H1 (cell line): ENCODE results near the gene METTL9. TPM values are rescaled to one million over a fixed set of nuclear protein-coding genes. Genes with fewer than 3 reads are reported as not detected.
"Not testable (repeated sequence)": the region's sequence is repeated elsewhere in the genome, so short reads cannot be mapped to it uniquely, and the experiment has no call there.

Experiments
- CTCF ChIA-PET: fragments of 300-600 bp; sonication (Branson Sonifier 250); formaldehyde crosslinking; loops from one replicate; lab custom pipeline; 2021; ENCODE audit not compliant: partially characterized antibody; lab: Charles Lee
- POLR2A ChIA-PET: fragments of 300-600 bp; sonication (Branson Sonifier 250); formaldehyde crosslinking; loops from one replicate; lab custom pipeline; 2021; ENCODE audit warnings: inconsistent platforms; ENCODE audit not compliant: partially characterized antibody; lab: Charles Lee
- DNase-seq, 2 experiments: peaks; one replicate each; pipeline versions ENCODE4 v3.0.0 to v3.0.0-alpha.2; 2010 to 2022; ENCODE audit warnings: low spot score in 2 of 2, low read depth in 1 of 2, mixed read lengths in 1 of 2
- FAIRE-seq: peaks from 2 replicates; lab custom pipeline; 2011; peaks lifted over from hg19 to GRCh38; lab: Jason Lieb, UNC
- H2AFZ ChIP-seq: 2 replicates; pipeline ENCODE4 v1.8.1; 2012; ENCODE audit warnings: low read length, inconsistent platforms
- H2AK5ac ChIP-seq: 2 replicates; pipeline ENCODE4 v1.6.1; 2013; ENCODE audit warnings: low read depth, low read length
- H2BK120ac ChIP-seq: replicated peaks from 2 replicates; pipeline ENCODE3; 2013; ENCODE audit warnings: low read depth, low read length, inconsistent platforms
- H2BK12ac ChIP-seq: 2 replicates; pipeline ENCODE4 v1.6.1; 2013; ENCODE audit warnings: low read depth, low read length
- H2BK15ac ChIP-seq: 2 replicates; pipeline ENCODE4 v1.6.1; 2013; ENCODE audit warnings: low read length
- H2BK20ac ChIP-seq: 2 replicates; pipeline ENCODE4 v1.6.1; 2013; ENCODE audit warnings: low read length
- H2BK5ac ChIP-seq: 2 replicates; pipeline ENCODE4 v1.6.1; 2013; ENCODE audit warnings: low read depth, low read length
- H3K14ac ChIP-seq: 2 replicates; pipeline ENCODE4 v1.6.1; 2013; ENCODE audit warnings: inconsistent platforms; ENCODE audit not compliant: insufficient read length
- H3K18ac ChIP-seq: 2 replicates; pipeline ENCODE4 v1.6.1; 2013; ENCODE audit warnings: low read length; ENCODE audit errors: extremely low read depth
- H3K23ac ChIP-seq: 2 replicates; pipeline ENCODE4 v1.6.1; 2013; ENCODE audit warnings: inconsistent platforms; ENCODE audit not compliant: insufficient read length
- H3K23me2 ChIP-seq: 2 replicates; pipeline ENCODE4 v1.6.1; 2013; ENCODE audit warnings: low read depth, low read length
- H3K27ac ChIP-seq: 2 replicates; pipeline ENCODE4 v1.6.1; 2011; ENCODE audit warnings: low read depth, low read length, inconsistent platforms
- H3K27me3 ChIP-seq, 4 experiments: replicated peaks in 1 of 4; 1 replicate in 1 of 4; 2 replicates in 3 of 4; pipeline versions ENCODE4 v1.6.1 to v1.8.1; 2011 to 2013; ENCODE audit warnings: low read length in 3 of 4, mild to moderate bottlenecking in 3 of 4, inconsistent platforms in 2 of 4, mixed read lengths in 2 of 4, moderate library complexity in 1 of 4; ENCODE audit not compliant: control insufficient read depth in 3 of 4, insufficient read depth in 3 of 4; ENCODE audit errors: extremely low read depth in 1 of 4
- H3K36me3 ChIP-seq, 4 experiments: 2 replicates each; pipeline versions ENCODE4 v1.6.1 to v1.8.1; 2011 to 2013; ENCODE audit warnings: mild to moderate bottlenecking in 4 of 4, low read length in 3 of 4, moderate library complexity in 2 of 4, control low read depth in 1 of 4, inconsistent platforms in 1 of 4; ENCODE audit not compliant: insufficient read depth in 4 of 4, control insufficient read depth in 2 of 4
- H3K4ac ChIP-seq: replicated peaks from 2 replicates; pipeline ENCODE3; 2013; ENCODE audit warnings: low read length, low read depth, mixed read lengths, inconsistent platforms; ENCODE audit not compliant: insufficient read length
- H3K4me1 ChIP-seq, 4 experiments: replicated peaks in 1 of 4; 1 replicate in 1 of 4; 2 replicates in 3 of 4; pipeline versions ENCODE4 v1.6.1 to v1.8.1; 2011 to 2013; ENCODE audit warnings: low read length in 3 of 4, inconsistent platforms in 2 of 4, mixed read lengths in 1 of 4; ENCODE audit not compliant: insufficient read depth in 4 of 4, control insufficient read depth in 3 of 4
- H3K4me2 ChIP-seq, 2 experiments: 2 replicates each; pipeline versions ENCODE4 v1.6.1 to v1.8.1; 2011 to 2013; ENCODE audit warnings: low read depth in 2 of 2, low read length in 2 of 2, control low read depth in 1 of 2, inconsistent platforms in 1 of 2, mild to moderate bottlenecking in 1 of 2; ENCODE audit not compliant: insufficient read depth in 1 of 2
- H3K4me3 ChIP-seq, 4 experiments: fragments of 200-600, 300-600 bp in 1 of 4; sonication (generic), shearing (Covaris generic), sonication (Bioruptor Twin) in 1 of 4; 2 replicates each; pipeline versions ENCODE4 v1.5.1 to v1.8.1; 2011 to 2016; ENCODE audit warnings: low read length in 4 of 4, low read depth in 3 of 4, control low read depth in 2 of 4, inconsistent platforms in 2 of 4, mild to moderate bottlenecking in 2 of 4, mixed read lengths in 1 of 4, moderate library complexity in 1 of 4; ENCODE audit not compliant: insufficient read depth in 2 of 4; ENCODE audit errors: extremely low read depth in 1 of 4
- H3K56ac ChIP-seq: replicated peaks from 2 replicates; pipeline ENCODE3; 2013; ENCODE audit warnings: low read depth, mild to moderate bottlenecking, mixed read lengths, low read length, inconsistent platforms; ENCODE audit not compliant: insufficient read length
- H3K79me1 ChIP-seq: 2 replicates; pipeline ENCODE4 v1.6.1; 2013; ENCODE audit warnings: low read depth, low read length, control low read depth
- H3K79me2 ChIP-seq, 2 experiments: 2 replicates each; pipeline versions ENCODE4 v1.6.1 to v1.8.1; 2012 to 2013; ENCODE audit warnings: low read length in 2 of 2, mild to moderate bottlenecking in 2 of 2, inconsistent platforms in 1 of 2; ENCODE audit not compliant: insufficient read depth in 2 of 2, control insufficient read depth in 1 of 2
- H3K9ac ChIP-seq, 4 experiments: replicated peaks in 1 of 4; 1 replicate in 1 of 4; 2 replicates in 3 of 4; pipeline versions ENCODE4 v1.6.1 to v1.8.1; 2011 to 2013; ENCODE audit warnings: low read depth in 3 of 4, low read length in 3 of 4, control low read depth in 2 of 4, mild to moderate bottlenecking in 2 of 4, moderate library complexity in 2 of 4, inconsistent platforms in 1 of 4; ENCODE audit errors: extremely low read depth in 1 of 4
- H3K9me3 ChIP-seq, 2 experiments: 2 replicates each; pipeline versions ENCODE4 v1.6.1 to v1.8.1; 2012 to 2013; ENCODE audit warnings: mild to moderate bottlenecking in 2 of 2, moderate library complexity in 2 of 2, control low read depth in 1 of 2, inconsistent platforms in 1 of 2, low read depth in 1 of 2, low read length in 1 of 2, mixed read lengths in 1 of 2; ENCODE audit not compliant: insufficient read depth in 2 of 2
- H4K20me1 ChIP-seq, 2 experiments: replicated peaks in 1 of 2; 2 replicates each; pipeline versions ENCODE3 to v1.8.1; 2011 to 2013; ENCODE audit warnings: inconsistent platforms in 2 of 2, low read length in 2 of 2, mild to moderate bottlenecking in 1 of 2; ENCODE audit not compliant: insufficient read depth in 2 of 2, control insufficient read depth in 1 of 2
- H4K5ac ChIP-seq: 2 replicates; pipeline ENCODE4 v1.6.1; 2013; ENCODE audit warnings: low read length, low read depth, mixed read lengths, inconsistent platforms; ENCODE audit not compliant: insufficient read length
- H4K8ac ChIP-seq: 2 replicates; pipeline ENCODE4 v1.8.0; 2013; ENCODE audit warnings: mild to moderate bottlenecking, moderate library complexity, low read length, inconsistent platforms; ENCODE audit not compliant: insufficient read depth; ENCODE audit errors: extremely low read depth
- H4K91ac ChIP-seq: replicated peaks from 2 replicates; pipeline ENCODE3; 2013; ENCODE audit warnings: low read length, mixed read lengths, inconsistent platforms; ENCODE audit not compliant: insufficient read length
- WGBS, 2 experiments: shearing (Covaris generic) in 1 of 2; methylation state at CpG; one replicate each; pipeline versions ENCODE4 v1.1.6 to v1.1.7; 2013 to 2015; ENCODE audit warnings: low lambda C conversion rate in 2 of 2, mixed read lengths in 2 of 2, inconsistent platforms in 1 of 2, low coverage in 1 of 2, missing lambda C conversion rate in 1 of 2; ENCODE audit not compliant: insufficient replicate concordance in 2 of 2, insufficient coverage in 1 of 2, insufficient read length in 1 of 2; ENCODE audit errors: extremely low coverage in 1 of 2, missing lambda C conversion rate in 1 of 2; 5-methylcytosine and 5-hydroxymethylcytosine counted together
- polyA plus RNA-seq, 7 experiments: library from polyadenylated mRNA; depleted of rRNA in 3 of 7; stranded (reverse) in 5 of 7; unstranded in 2 of 7; fragments of >200 nt in 5 of 7; fragments of 200-250 nt in 2 of 7; gene quantifications; 1 replicate in 5 of 7; 2 replicates in 1 of 7; 4 replicates in 1 of 7; pipeline versions ENCODE4 v1.2.1 to v1.2.3, GENCODE V29; 2011 to 2013; ENCODE audit warnings: missing spikeins in 2 of 7, mixed read lengths in 2 of 7
- total RNA-seq: library from RNA; stranded (reverse); fragmentation: NEBNext Ultra II Directional; extraction: Animal tissue kit (Norgen Biotek cat#: 25700); gene quantifications from 2 replicates; pipeline ENCODE4 v1.2.1, GENCODE V29; 2021

METTL9 gene
- total and polyA plus RNA-seq, 2 of the 8 experiments (the other 6 are each of a cell fraction or from before 2014, with no cell fraction given) = 45.4 to 112 TPM

DNA sequence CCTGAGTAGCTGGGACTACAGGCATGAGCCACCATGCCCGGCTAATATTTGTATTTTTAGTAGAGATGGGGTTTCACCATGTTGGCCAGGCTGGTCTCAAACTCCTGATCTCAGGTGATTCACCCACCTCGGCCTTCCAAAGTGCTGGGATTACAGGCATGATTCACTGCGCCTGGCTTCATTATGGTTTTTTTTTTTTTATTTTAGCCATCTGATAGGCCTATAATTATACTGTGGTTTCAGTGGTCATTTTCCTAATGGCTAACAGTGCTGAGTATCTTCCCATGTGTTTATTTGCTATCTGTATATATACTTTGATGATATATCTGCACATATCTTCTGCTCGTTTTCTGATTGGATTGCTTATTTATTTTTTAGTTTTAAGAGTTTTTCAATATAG is 75.1 kb downstream of the METTL9 start:
- H3K79me2 ChIP-seq, H3K4me3 ChIP-seq, H4K8ac ChIP-seq, H3K36me3 ChIP-seq, H3K23ac ChIP-seq, H4K91ac ChIP-seq, H2AFZ ChIP-seq, H3K27ac ChIP-seq, H3K56ac ChIP-seq, H2BK15ac ChIP-seq, H3K18ac ChIP-seq, H3K4ac ChIP-seq, H3K27me3 ChIP-seq, FAIRE-seq, H3K23me2 ChIP-seq, H3K79me1 ChIP-seq, H2BK120ac ChIP-seq, H2BK12ac ChIP-seq, H3K9ac ChIP-seq, DNase-seq, H2AK5ac ChIP-seq, H3K4me1 ChIP-seq, H4K20me1 ChIP-seq, H3K9me3 ChIP-seq, H4K5ac ChIP-seq, H3K14ac ChIP-seq, POLR2A ChIA-PET, H2BK5ac ChIP-seq, H2BK20ac ChIP-seq, H3K4me2 ChIP-seq: not testable (repeated sequence)
- WGBS, 2 experiments = 85% methylated on average over 4 of the region's 4 CpGs; no CpG with 5 or more reads in 1 of the 2 experiments
- CTCF ChIA-PET = interaction anchor here (0.9 to 1.5 kb wide), 3 partner anchors 10 to 21 kb away, joined by 3 to 5 read pairs (median 3); no protein-coding TSS in a partner anchor

DNA sequence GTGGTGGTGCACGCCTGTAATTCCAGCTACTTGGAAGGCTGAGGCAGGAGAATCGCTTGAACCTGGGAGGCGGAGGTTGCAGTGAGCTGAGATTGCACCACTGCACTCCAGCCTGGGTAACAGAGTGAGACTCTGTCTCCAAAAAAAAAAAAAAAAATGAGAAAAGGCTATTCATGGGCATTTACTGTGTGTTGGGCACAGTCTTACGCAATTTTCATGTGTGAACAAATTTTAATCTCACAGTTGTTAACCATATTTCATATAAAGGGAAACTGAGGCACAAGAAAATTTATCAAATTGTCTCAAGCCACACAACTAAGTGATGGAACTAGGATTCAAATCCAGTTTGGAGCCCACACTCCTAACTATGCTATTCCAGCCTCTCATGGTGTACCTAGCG is 81.3 kb downstream of the METTL9 start:
- 88% methylated on average over 5 of the region's 5 CpGs; no CpG with 5 or more reads in 1 of the 2 experiments for WGBS, 2 experiments
- H3K14ac ChIP-seq, H4K5ac ChIP-seq, H4K8ac ChIP-seq, H3K4me2 ChIP-seq, FAIRE-seq, H3K23me2 ChIP-seq, H3K4ac ChIP-seq, H3K56ac ChIP-seq, H3K27ac ChIP-seq, H2AK5ac ChIP-seq, H2BK12ac ChIP-seq, H2BK15ac ChIP-seq, H4K91ac ChIP-seq, H3K9me3 ChIP-seq, H3K4me1 ChIP-seq, POLR2A ChIA-PET, H4K20me1 ChIP-seq, H3K23ac ChIP-seq, DNase-seq, H2BK5ac ChIP-seq, H2BK120ac ChIP-seq, H3K27me3 ChIP-seq, H3K18ac ChIP-seq, H3K79me2 ChIP-seq, H2AFZ ChIP-seq, H3K9ac ChIP-seq, H3K36me3 ChIP-seq, H2BK20ac ChIP-seq, H3K79me1 ChIP-seq, H3K4me3 ChIP-seq: not testable (repeated sequence)
- CTCF ChIA-PET = interaction anchor here (1.1 to 8.6 kb wide), 6 partner anchors 16 to 54 kb away, joined by 3 to 93 read pairs (median 4); partner anchors contain the start of gene OTOA
